Hepatocyte (in vitro differentiated cells): Measurements from ENCODE around the gene TRMT13. TPM values are rescaled to one million over a fixed set of nuclear protein-coding genes. Genes with fewer than 3 reads are reported as not detected.

Experiments used
- DNase-seq: peaks from one replicate; pipeline ENCODE4 v3.0.0-alpha.2; 2016; ENCODE audit warnings: low spot score
- H2AFZ ChIP-seq: fragments of 200-600 bp; sonication (generic); 2 replicates; pipeline ENCODE4 v1.6.0; 2016; ENCODE audit warnings: antibody characterized with exemption, mild to moderate bottlenecking
- H3K27ac ChIP-seq: fragments of 200-600 bp; sonication (generic); 2 replicates; pipeline ENCODE4 v1.5.1; 2016; ENCODE audit warnings: mild to moderate bottlenecking
- H3K27me3 ChIP-seq: fragments of 200-600 bp; sonication (generic); 2 replicates; pipeline ENCODE4 v1.6.1; 2016
- H3K36me3 ChIP-seq: fragments of 200-600 bp; sonication (generic); replicated peaks from 2 replicates; pipeline ENCODE4 v1.5.1; 2016; ENCODE audit warnings: low read depth; ENCODE audit not compliant: insufficient read depth
- H3K4me1 ChIP-seq: fragments of 200-600 bp; sonication (generic); 2 replicates; pipeline ENCODE4 v1.5.1; 2016; ENCODE audit warnings: mild to moderate bottlenecking, moderate library complexity; ENCODE audit not compliant: insufficient read depth
- H3K4me2 ChIP-seq: fragments of 200-600 bp; sonication (generic); 2 replicates; pipeline ENCODE4 v1.6.0; 2016
- H3K4me3 ChIP-seq: fragments of 200-600 bp; sonication (generic); 2 replicates; pipeline ENCODE4 v1.5.1; 2016; ENCODE audit warnings: mild to moderate bottlenecking
- H3K79me2 ChIP-seq: fragments of 200-600 bp; sonication (generic); 2 replicates; pipeline ENCODE4 v1.6.0; 2017; ENCODE audit warnings: mild to moderate bottlenecking
- H3K9me2 ChIP-seq: fragments of 200-600 bp; sonication (generic); replicated peaks from 2 replicates; pipeline ENCODE4 v1.6.0; 2017; ENCODE audit warnings: mild to moderate bottlenecking; ENCODE audit not compliant: insufficient read depth
- H3K9me3 ChIP-seq: fragments of 200-600 bp; sonication (generic); 2 replicates; pipeline ENCODE4 v1.5.1; 2016; ENCODE audit warnings: low read depth, mild to moderate bottlenecking
- H4K20me1 ChIP-seq: fragments of 200-600 bp; sonication (generic); 2 replicates; pipeline ENCODE4 v1.6.0; 2016; ENCODE audit warnings: mild to moderate bottlenecking; ENCODE audit not compliant: insufficient read depth, poor library complexity, severe bottlenecking
- CTCF ChIP-seq: fragments of 200-600 bp; sonication (generic); IDR thresholded peaks from 2 replicates; pipeline ENCODE4 v1.5.1; 2016; ENCODE audit warnings: antibody characterized with exemption, mild to moderate bottlenecking; ENCODE audit not compliant: poor library complexity
- EZH2 ChIP-seq: fragments of 200-600 bp; sonication (generic); IDR thresholded peaks from 2 replicates; pipeline ENCODE4 v1.6.1; 2016; ENCODE audit warnings: antibody characterized with exemption, mild to moderate bottlenecking, borderline replicate concordance
- EZH2phosphoT487 ChIP-seq: fragments of 200-600 bp; sonication (generic); IDR thresholded peaks from one replicate; pipeline ENCODE4 v1.6.1; 2018; ENCODE audit warnings: antibody characterized with exemption, mild to moderate bottlenecking, low read depth, moderate library complexity; ENCODE audit not compliant: unreplicated experiment, severe bottlenecking
- WGBS: methylation state at CpG from one replicate; pipeline ENCODE4 v1.1.6; 2016; ENCODE audit warnings: low lambda C conversion rate; ENCODE audit errors: missing lambda C conversion rate; 5-methylcytosine and 5-hydroxymethylcytosine counted together
- polyA plus RNA-seq: library from polyadenylated mRNA; unstranded; fragments of >200 nt; fragmentation: Nextera tagmentation; extraction: Ambion mirVana; gene quantifications from 2 replicates; pipeline ENCODE4 v1.2.1, GENCODE V29; 2016
- total RNA-seq: library from RNA; depleted of rRNA; stranded (reverse); fragments of >200 nt; gene quantifications from 2 replicates; pipeline ENCODE4 v1.2.3, GENCODE V29; 2014

TRMT13 gene
- total and polyA plus RNA-seq, 2 experiments from 2014 or later = 8.9 to 18.8 TPM

GRCh38 chr1:100162881-100163280 lies 29.9 kb downstream of the TRMT13 start:
- no peaks in the 10 kb centered on the region for H3K79me2 ChIP-seq
- no peak for DNase-seq
- H3K4me1 ChIP-seq = no peaks in the 10 kb centered on the region
- H3K4me3 ChIP-seq = no peak overlapping the region
- no peaks in the 10 kb centered on the region for H3K9me3 ChIP-seq
- H4K20me1 ChIP-seq = no peaks in the 10 kb centered on the region
- no peaks in the 10 kb centered on the region for H3K9me2 ChIP-seq
- no peaks in the 10 kb centered on the region for H3K27me3 ChIP-seq
- no peak overlapping the region for H3K27ac ChIP-seq
- no peak overlapping the region for H3K4me2 ChIP-seq
- TF ChIP-seq EZH2phosphoT487 (no peak), EZH2 (no peak), CTCF (no peak)
- no peaks in the 10 kb centered on the region for H3K36me3 ChIP-seq
- no peak overlapping the region for H2AFZ ChIP-seq

GRCh38 chr1:100164216-100164615 lies 31.3 kb downstream of the TRMT13 start:
- Histone ChIP-seq H4K20me1 (no peaks in the 10 kb centered on the region), H3K79me2 (no peaks in the 10 kb centered on the region), H3K27me3 (no peaks in the 10 kb centered on the region), H3K9me2 (no peaks in the 10 kb centered on the region), H3K27ac (no peak overlapping the region), H2AFZ (no peak overlapping the region), H3K4me2 (no peak overlapping the region), H3K4me3 (no peak overlapping the region), H3K9me3 (no peaks in the 10 kb centered on the region), H3K36me3 (no peaks in the 10 kb centered on the region), H3K4me1 (no peaks in the 10 kb centered on the region)
- no peak for DNase-seq
- TF ChIP-seq EZH2 (no peak), EZH2phosphoT487 (no peak), CTCF (no peak)
- WGBS = 80% methylated on average over 2 of the region's 2 CpGs

- no peaks in the 10 kb centered on the region for H3K9me3 ChIP-seq
- no peaks in the 10 kb centered on the region for H3K27me3 ChIP-seq
- no peak overlapping the region for H3K27ac ChIP-seq
- H3K36me3 ChIP-seq = no peaks in the 10 kb centered on the region
- TF ChIP-seq CTCF = no peak
- TF ChIP-seq EZH2 = no peak
- no peak for TF ChIP-seq EZH2phosphoT487
- no peaks in the 10 kb centered on the region for H3K9me2 ChIP-seq
- no peak overlapping the region for H3K4me3 ChIP-seq
- no peak overlapping the region for H2AFZ ChIP-seq
- no peak for DNase-seq
- no peaks in the 10 kb centered on the region for H4K20me1 ChIP-seq
- H3K4me2 ChIP-seq = no peak overlapping the region
- H3K79me2 ChIP-seq = no peaks in the 10 kb centered on the region
- H3K4me1 ChIP-seq = no peaks in the 10 kb centered on the region
- WGBS = 94% methylated on average over 5 of the region's 5 CpGs
Measured at GRCh38 chr1:100164702-100165101, 31.7 kb downstream of the TRMT13 start.

- no peaks in the 10 kb centered on the region for H3K79me2 ChIP-seq
- no peaks in the 10 kb centered on the region for H3K27me3 ChIP-seq
- H3K4me2 ChIP-seq = no peak overlapping the region
- no peaks in the 10 kb centered on the region for H4K20me1 ChIP-seq
- no peaks in the 10 kb centered on the region for H3K9me3 ChIP-seq
- DNase-seq = no peak
- no peak overlapping the region for H2AFZ ChIP-seq
- H3K36me3 ChIP-seq = no peaks in the 10 kb centered on the region
- WGBS = 96% methylated on average over 2 of the region's 2 CpGs
- H3K4me3 ChIP-seq = no peak overlapping the region
- H3K4me1 ChIP-seq = no peaks in the 10 kb centered on the region
- H3K27ac ChIP-seq = no peak overlapping the region
- H3K9me2 ChIP-seq = no peaks in the 10 kb centered on the region
- TF ChIP-seq CTCF (no peak), EZH2 (no peak), EZH2phosphoT487 (no peak)
Measured at GRCh38 chr1:100168051-100168450, 35.1 kb downstream of the TRMT13 start.
